GM18909 (cell line): ENCODE measurements around the gene LRRC45.

ENCODE experiments used
- ATAC-seq: cut with Tn5 transposase; IDR thresholded peaks from one replicate; pipeline ENCODE4 v1.9.1; 2021; ENCODE audit warnings: mild to moderate bottlenecking; ENCODE audit not compliant: unreplicated experiment, poor library complexity

LRRC45 gene

GRCh38 chr17:82078433-82078832 lies 55.3 kb downstream of the LRRC45 start:
- ATAC-seq = no peak

DNA sequence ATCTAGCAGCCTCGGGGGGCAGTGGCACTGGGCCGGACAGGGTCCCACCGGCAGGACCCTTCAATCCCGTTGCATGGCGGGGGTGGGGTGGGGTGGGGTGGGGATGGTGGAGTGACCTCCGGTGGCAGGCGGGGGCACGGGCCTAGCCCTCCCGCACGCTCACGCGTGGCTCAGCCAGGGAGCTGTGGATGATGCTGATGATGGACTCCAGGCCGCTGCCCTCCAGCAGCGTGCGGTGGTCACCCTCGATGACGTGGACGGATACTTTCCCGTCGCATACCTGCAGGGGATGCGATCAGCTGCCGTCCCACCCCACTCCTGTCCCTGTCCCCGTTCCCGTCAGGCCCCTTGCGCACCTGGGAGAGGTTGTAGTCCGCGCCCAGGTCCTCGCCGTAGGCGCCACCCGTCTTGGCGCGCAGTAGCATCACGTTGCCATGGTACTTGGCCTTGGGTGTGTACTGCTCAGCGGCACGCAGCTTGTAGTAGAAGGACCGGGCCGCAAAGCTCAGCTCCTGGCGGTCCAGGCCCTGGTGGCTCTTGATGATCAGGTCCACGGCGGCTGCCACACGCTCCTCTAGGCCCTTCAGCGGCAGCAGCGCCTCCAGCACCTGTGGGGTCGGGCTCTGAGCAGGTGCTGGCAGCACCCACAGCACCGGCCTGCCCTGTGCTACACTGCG lies 56.0 kb downstream of the LRRC45 start:
- no peak for ATAC-seq

DNA sequence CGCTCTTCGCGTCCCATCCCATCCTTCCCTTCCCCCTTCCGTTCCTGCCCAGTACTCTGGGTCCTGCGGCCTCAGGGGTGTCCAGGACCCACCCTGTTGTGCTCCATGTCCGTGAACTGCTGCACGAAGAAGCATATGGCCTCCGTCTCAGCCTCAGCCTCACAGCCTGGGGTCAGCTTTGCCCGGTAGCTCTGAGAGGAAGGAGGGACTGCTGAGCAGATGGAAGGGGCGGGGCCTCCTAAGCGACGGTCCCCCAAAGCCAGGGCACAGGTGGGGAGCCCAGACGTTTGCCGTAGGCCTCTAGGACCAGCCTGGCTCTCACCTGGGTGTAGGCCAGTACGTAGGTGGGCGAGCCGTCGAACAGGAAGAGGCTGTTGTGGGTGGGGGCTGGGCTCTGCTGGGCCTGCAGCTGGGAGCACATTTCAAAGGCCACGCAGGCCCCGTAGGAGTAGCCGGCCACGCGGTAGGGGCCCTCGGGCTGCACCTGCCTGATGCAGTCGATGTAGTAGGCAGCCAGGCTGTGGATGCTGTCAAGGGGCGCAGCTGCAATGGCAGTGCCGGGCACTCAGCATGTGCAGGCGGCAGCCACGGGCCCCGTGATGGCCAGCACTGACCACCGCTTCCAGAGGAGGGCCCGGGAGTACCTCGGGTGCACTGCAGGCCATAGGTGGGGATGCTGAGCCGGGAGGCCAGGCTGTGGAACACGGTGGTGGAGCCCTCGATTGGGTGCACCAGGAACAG lies 57.1 kb downstream of the LRRC45 start:
- ATAC-seq = no peak
